ENCODE results near the gene FTO.

GRCh38 chr16:53872248-53873221, 168.6 kb downstream of the FTO start:
- no peak for TF ChIP-seq EZH2phosphoT487 (conservative IDR thresholded peaks at IDR 0.05; ENCODE audit: low read length)
- TF ChIP-seq CTCF (IDR thresholded peaks at IDR 0.05; ENCODE audit: insufficient read depth, low read length, poor library complexity, severe bottlenecking) = no peak
